ENCODE data around the gene AK9.
"Not testable (repeated sequence)": the region's sequence is repeated elsewhere in the genome, so short reads cannot be mapped to it uniquely, and the experiment has no call there.

- TF ChIP-seq EZH2 (IDR thresholded peaks at IDR 0.05); POLR2AphosphoS5 (IDR thresholded peaks at IDR 0.05; ENCODE audit: borderline replicate concordance, low read depth, low read length); FOXP2 (optimal IDR thresholded peaks at IDR 0.05; ENCODE audit: control extremely low read depth, extremely low read length, insufficient read depth): not testable (repeated sequence)
Observed at GRCh38 chr6:109461205-109461604, 229.8 kb downstream of the AK9 start.

Measured in SK-N-MC (cell line).